Smooth muscle cell (in vitro differentiated cells): ENCODE results near the gene LRRFIP1. TPM values are rescaled to one million over a fixed set of nuclear protein-coding genes. Genes with fewer than 3 reads are reported as not detected.

Experiments used
- DNase-seq: peaks from one replicate; lab custom pipeline; 2025; ENCODE audit not compliant: unreplicated experiment; lab: John Stamatoyannopoulos, UW
- H2AFZ ChIP-seq: fragments of 200-600 bp; sonication (generic); 2 replicates; pipeline ENCODE4 v1.6.0; 2016; ENCODE audit warnings: antibody characterized with exemption, low read depth, mild to moderate bottlenecking
- H3F3A ChIP-seq: fragments of 200-600 bp; sonication (generic); 2 replicates; pipeline ENCODE4 v1.6.0; 2017; ENCODE audit warnings: antibody characterized with exemption, low read depth
- H3K27ac ChIP-seq: fragments of 200-600 bp; sonication (generic); 2 replicates; pipeline ENCODE4 v1.5.1; 2016; ENCODE audit warnings: low read depth, mild to moderate bottlenecking
- H3K27me3 ChIP-seq: fragments of 200-600 bp; sonication (generic); 2 replicates; pipeline ENCODE4 v1.6.1; 2016; ENCODE audit warnings: low read depth, mild to moderate bottlenecking
- H3K36me3 ChIP-seq: fragments of 200-600 bp; sonication (generic); 2 replicates; pipeline ENCODE4 v1.5.1; 2016; ENCODE audit warnings: low read depth
- H3K4me1 ChIP-seq: fragments of 200-600 bp; sonication (generic); 2 replicates; pipeline ENCODE4 v1.5.1; 2016; ENCODE audit warnings: low read depth
- H3K4me2 ChIP-seq: fragments of 200-600 bp; sonication (generic); 2 replicates; pipeline ENCODE4 v1.6.0; 2016; ENCODE audit warnings: mild to moderate bottlenecking
- H3K4me3 ChIP-seq: fragments of 200-600 bp; sonication (generic); 2 replicates; pipeline ENCODE4 v1.5.1; 2016; ENCODE audit warnings: mild to moderate bottlenecking
- H3K79me2 ChIP-seq: fragments of 200-600 bp; sonication (generic); 2 replicates; pipeline ENCODE4 v1.6.0; 2016; ENCODE audit warnings: low read depth, mild to moderate bottlenecking
- H3K9ac ChIP-seq: fragments of 200-600 bp; sonication (generic); 2 replicates; pipeline ENCODE4 v1.6.0; 2016; ENCODE audit warnings: low read depth
- H3K9me3 ChIP-seq: fragments of 200-600 bp; sonication (generic); replicated peaks from 2 replicates; pipeline ENCODE4 v1.5.1; 2016; ENCODE audit warnings: low read depth
- H4K20me1 ChIP-seq: fragments of 200-600 bp; sonication (generic); 2 replicates; pipeline ENCODE4 v1.6.0; 2016; ENCODE audit warnings: low read depth
- WGBS: methylation state at CpG from one replicate; pipeline ENCODE4 v1.1.7; 2016; ENCODE audit warnings: low lambda C conversion rate; 5-methylcytosine and 5-hydroxymethylcytosine counted together
- polyA plus RNA-seq: library from polyadenylated mRNA; unstranded; fragments of >200 nt; fragmentation: Nextera tagmentation; extraction: Ambion mirVana; gene quantifications from 2 replicates; pipeline ENCODE4 v1.2.1, GENCODE V29; 2016
- total RNA-seq: library from RNA; depleted of rRNA; stranded (reverse); fragments of >200 nt; gene quantifications from 2 replicates; pipeline ENCODE4 v1.2.3, GENCODE V29; 2014
- TF ChIP-seq, protein P1 (sequence below): fragments of 200-600 bp; sonication (generic); IDR thresholded peaks from 2 replicates; pipeline ENCODE4 v1.5.1; 2017; ENCODE audit warnings: borderline replicate concordance, mild to moderate bottlenecking, antibody characterized with exemption; ENCODE audit not compliant: insufficient read depth, poor library complexity, severe bottlenecking

LRRFIP1 gene
- total and polyA plus RNA-seq, 2 experiments from 2014 or later, result 36.2 to 65.1 TPM

- H4K20me1 ChIP-seq, result no peaks in the 10 kb centered on the region
- DNase-seq, result no peak
- no peak overlapping the region for H3K4me2 ChIP-seq
- no peaks in the 10 kb centered on the region for H3K27me3 ChIP-seq
- TF ChIP-seq, protein P1, sequence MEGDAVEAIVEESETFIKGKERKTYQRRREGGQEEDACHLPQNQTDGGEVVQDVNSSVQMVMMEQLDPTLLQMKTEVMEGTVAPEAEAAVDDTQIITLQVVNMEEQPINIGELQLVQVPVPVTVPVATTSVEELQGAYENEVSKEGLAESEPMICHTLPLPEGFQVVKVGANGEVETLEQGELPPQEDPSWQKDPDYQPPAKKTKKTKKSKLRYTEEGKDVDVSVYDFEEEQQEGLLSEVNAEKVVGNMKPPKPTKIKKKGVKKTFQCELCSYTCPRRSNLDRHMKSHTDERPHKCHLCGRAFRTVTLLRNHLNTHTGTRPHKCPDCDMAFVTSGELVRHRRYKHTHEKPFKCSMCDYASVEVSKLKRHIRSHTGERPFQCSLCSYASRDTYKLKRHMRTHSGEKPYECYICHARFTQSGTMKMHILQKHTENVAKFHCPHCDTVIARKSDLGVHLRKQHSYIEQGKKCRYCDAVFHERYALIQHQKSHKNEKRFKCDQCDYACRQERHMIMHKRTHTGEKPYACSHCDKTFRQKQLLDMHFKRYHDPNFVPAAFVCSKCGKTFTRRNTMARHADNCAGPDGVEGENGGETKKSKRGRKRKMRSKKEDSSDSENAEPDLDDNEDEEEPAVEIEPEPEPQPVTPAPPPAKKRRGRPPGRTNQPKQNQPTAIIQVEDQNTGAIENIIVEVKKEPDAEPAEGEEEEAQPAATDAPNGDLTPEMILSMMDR, result no peak
- no peak overlapping the region for H3K4me3 ChIP-seq
- H3K4me1 ChIP-seq, result peaks cover 13% of the 10 kb centered on the region
- H3K9ac ChIP-seq, result no peak overlapping the region
- H2AFZ ChIP-seq, result no peak overlapping the region
- no peaks in the 10 kb centered on the region for H3F3A ChIP-seq
- H3K36me3 ChIP-seq, result no peaks in the 10 kb centered on the region
- 95% methylated on average over 6 of the region's 6 CpGs for WGBS
- no peak overlapping the region for H3K27ac ChIP-seq
- H3K79me2 ChIP-seq, result no peaks in the 10 kb centered on the region
- H3K9me3 ChIP-seq, result no peaks in the 10 kb centered on the region
Observed at GRCh38 chr2:237667893-237668292, 40.5 kb downstream of the LRRFIP1 start.

GRCh38 chr2:237668440-237668839 is 41.1 kb downstream of the LRRFIP1 start:
- DNase-seq, result no peak
- Histone ChIP-seq H3K4me1 (peaks cover 8% of the 10 kb centered on the region), H3K79me2 (no peaks in the 10 kb centered on the region), H2AFZ (no peak overlapping the region), H4K20me1 (no peaks in the 10 kb centered on the region), H3K27ac (peak overlapping the region; percentile 93), H3K36me3 (no peaks in the 10 kb centered on the region), H3K9ac (no peak overlapping the region), H3K27me3 (no peaks in the 10 kb centered on the region), H3K4me3 (no peak overlapping the region), H3K4me2 (no peak overlapping the region), H3F3A (no peaks in the 10 kb centered on the region), H3K9me3 (no peaks in the 10 kb centered on the region)
- WGBS, result 95% methylated on average over 6 of the region's 6 CpGs
- TF ChIP-seq, protein P1, result no peak

DNA sequence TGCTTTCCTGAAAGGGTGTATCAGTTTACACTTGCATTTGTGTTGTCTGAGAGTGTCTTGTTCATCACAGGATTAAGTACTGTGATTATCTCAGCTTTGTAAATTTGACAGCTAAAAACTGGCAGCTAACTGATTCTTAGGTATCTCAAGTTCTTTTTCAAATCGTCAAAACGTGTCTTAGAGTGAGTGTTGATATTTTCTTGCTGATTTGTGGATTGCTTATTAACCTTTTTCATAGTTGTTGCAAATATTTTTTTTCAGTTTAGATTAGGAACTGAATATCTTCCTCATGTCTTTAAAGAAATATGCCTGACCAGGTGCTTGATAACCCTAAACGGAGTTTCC is 41.9 kb downstream of the LRRFIP1 start:
- TF ChIP-seq, protein P1, result no peak
- Histone ChIP-seq H3K27ac (peak overlapping the region; percentile 93), H2AFZ (no peak overlapping the region), H3F3A (no peaks in the 10 kb centered on the region), H4K20me1 (no peaks in the 10 kb centered on the region), H3K9ac (peak overlapping the region; percentile 81), H3K27me3 (no peaks in the 10 kb centered on the region), H3K4me3 (no peak overlapping the region), H3K4me1 (peaks cover 9% of the 10 kb centered on the region), H3K9me3 (no peaks in the 10 kb centered on the region), H3K79me2 (no peaks in the 10 kb centered on the region), H3K36me3 (no peaks in the 10 kb centered on the region), H3K4me2 (peak overlapping the region; percentile 73)
- no peak for DNase-seq
- WGBS, result 38% methylated on average over 3 of the region's 3 CpGs

- WGBS, result 25% methylated on average over 21 of the region's 21 CpGs
- no peaks in the 10 kb centered on the region for H3K79me2 ChIP-seq
- TF ChIP-seq, protein P1, result no peak
- H3F3A ChIP-seq, result no peaks in the 10 kb centered on the region
- DNase-seq, result no peak
- H3K36me3 ChIP-seq, result no peaks in the 10 kb centered on the region
- H3K27me3 ChIP-seq, result no peaks in the 10 kb centered on the region
- H3K4me2 ChIP-seq, result peak overlapping the region; percentile 73
- no peaks in the 10 kb centered on the region for H3K9me3 ChIP-seq
- H3K4me3 ChIP-seq, result no peak overlapping the region
- H3K4me1 ChIP-seq, result peaks cover 14% of the 10 kb centered on the region
- no peak overlapping the region for H2AFZ ChIP-seq
- peak overlapping the region; percentile 93 for H3K27ac ChIP-seq
- peak overlapping the region; percentile 81 for H3K9ac ChIP-seq
- H4K20me1 ChIP-seq, result no peaks in the 10 kb centered on the region
Observed at GRCh38 chr2:237669628-237670392, 42.4 kb downstream of the LRRFIP1 start.
